ENCODE data around the gene ATP8A2.
"Not testable (repeated sequence)": the region's sequence is repeated elsewhere in the genome, so short reads cannot be mapped to it uniquely, and the experiment has no call there.

ATP8A2 gene

GRCh38 chr13:25351404-25351803 lies 20.4 kb upstream of the ATP8A2 start:
- in situ Hi-C loops (cut with MboI; ENCODE audit: low sequenced_read_pairs, unreplicated experiment) = no loop called here
- no peak for TF ChIP-seq CTCF (IDR thresholded peaks at IDR 0.05; ENCODE audit: borderline replicate concordance, control extremely low read depth, extremely low read depth, insufficient read depth, missing control alignments)

DNA sequence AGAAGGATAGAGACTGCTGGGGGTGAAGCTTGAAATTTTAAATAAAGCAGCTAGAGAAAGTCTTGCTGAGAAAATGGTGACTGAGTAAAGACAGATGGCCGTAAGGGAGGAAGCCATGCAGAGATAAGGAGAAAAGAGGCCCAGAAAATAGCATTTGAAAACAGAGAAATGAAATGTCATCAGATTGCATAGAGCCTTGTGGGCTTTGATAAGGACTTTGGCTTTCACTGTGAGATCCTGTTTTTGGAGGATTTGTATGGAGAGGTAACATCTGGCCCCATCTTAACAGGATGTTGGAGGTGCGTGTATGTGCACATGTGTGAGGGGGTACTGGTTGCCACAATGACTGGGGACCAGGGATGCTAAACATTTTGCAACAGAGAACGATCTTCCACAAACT lies 19.5 kb upstream of the ATP8A2 start:
- in situ Hi-C loops (cut with MboI; ENCODE audit: low sequenced_read_pairs, unreplicated experiment) = no loop called here
- no peak for TF ChIP-seq CTCF (IDR thresholded peaks at IDR 0.05; ENCODE audit: borderline replicate concordance, control extremely low read depth, extremely low read depth, insufficient read depth, missing control alignments)
- no peak for DNase-seq (ENCODE audit: low spot score)

More at GRCh38 chr13:25351404-25351803, 20.4 kb upstream of the ATP8A2 start:
- DNase-seq (ENCODE audit: low spot score) = no peak

DNA sequence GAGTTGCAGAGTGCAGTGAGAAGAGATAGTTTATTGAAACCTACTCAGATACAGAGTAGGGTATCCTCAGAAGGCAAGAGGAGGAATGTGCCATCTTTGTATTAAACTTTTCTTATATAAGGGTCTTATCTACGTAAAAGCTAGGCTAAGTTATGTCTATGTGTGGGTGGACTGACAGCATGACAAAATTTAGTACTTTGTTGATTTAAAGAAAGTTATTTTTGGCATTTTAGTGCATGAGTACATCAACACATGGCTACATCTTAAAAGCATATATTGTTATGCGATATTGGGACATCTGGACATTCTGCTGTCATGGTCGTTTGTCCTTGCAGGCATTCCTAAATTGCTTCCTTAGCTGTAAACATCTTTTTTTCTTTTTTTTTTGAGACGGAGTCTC lies 19.0 kb upstream of the ATP8A2 start:
- in situ Hi-C loops (cut with MboI; ENCODE audit: low sequenced_read_pairs, unreplicated experiment) = no loop called here
- TF ChIP-seq CTCF (IDR thresholded peaks at IDR 0.05; ENCODE audit: borderline replicate concordance, control extremely low read depth, extremely low read depth, insufficient read depth, missing control alignments) = no peak
- no peak for DNase-seq (ENCODE audit: low spot score)

- no peak for DNase-seq (ENCODE audit: low spot score)
- in situ Hi-C loops (cut with MboI; ENCODE audit: low sequenced_read_pairs, unreplicated experiment) = no loop called here
- TF ChIP-seq CTCF (IDR thresholded peaks at IDR 0.05; ENCODE audit: borderline replicate concordance, control extremely low read depth, extremely low read depth, insufficient read depth, missing control alignments) = no peak
Observed at GRCh38 chr13:25353344-25353743, 18.4 kb upstream of the ATP8A2 start.

GRCh38 chr13:25354377-25354776 lies 17.4 kb upstream of the ATP8A2 start:
- TF ChIP-seq CTCF (IDR thresholded peaks at IDR 0.05; ENCODE audit: borderline replicate concordance, control extremely low read depth, extremely low read depth, insufficient read depth, missing control alignments) = no peak
- in situ Hi-C loops (cut with MboI; ENCODE audit: low sequenced_read_pairs, unreplicated experiment) = no loop called here

DNA sequence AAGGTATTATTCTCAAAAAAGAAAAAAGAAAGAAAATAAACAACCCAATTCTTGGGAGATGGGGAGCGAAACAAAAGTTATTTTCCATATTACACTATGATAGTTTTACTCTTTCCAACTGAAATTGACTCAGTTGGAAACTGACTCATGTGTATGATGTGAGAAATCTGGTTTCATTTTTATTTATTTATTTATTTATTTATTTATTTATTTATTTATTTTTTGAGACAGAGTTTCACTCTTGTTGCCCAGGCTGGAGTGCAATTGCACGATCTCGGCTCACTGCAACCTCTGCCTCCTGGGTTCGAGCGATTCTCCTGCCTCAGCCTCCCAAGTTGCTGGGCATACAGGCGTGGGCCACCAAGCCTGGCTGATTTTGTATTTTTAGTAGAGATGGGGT lies 11.3 kb upstream of the ATP8A2 start:
- in situ Hi-C loops (cut with MboI; ENCODE audit: low sequenced_read_pairs, unreplicated experiment); DNase-seq (ENCODE audit: low spot score): not testable (repeated sequence)

More at GRCh38 chr13:25354377-25354776, 17.4 kb upstream of the ATP8A2 start:
- DNase-seq (ENCODE audit: low spot score) = no peak

DNA sequence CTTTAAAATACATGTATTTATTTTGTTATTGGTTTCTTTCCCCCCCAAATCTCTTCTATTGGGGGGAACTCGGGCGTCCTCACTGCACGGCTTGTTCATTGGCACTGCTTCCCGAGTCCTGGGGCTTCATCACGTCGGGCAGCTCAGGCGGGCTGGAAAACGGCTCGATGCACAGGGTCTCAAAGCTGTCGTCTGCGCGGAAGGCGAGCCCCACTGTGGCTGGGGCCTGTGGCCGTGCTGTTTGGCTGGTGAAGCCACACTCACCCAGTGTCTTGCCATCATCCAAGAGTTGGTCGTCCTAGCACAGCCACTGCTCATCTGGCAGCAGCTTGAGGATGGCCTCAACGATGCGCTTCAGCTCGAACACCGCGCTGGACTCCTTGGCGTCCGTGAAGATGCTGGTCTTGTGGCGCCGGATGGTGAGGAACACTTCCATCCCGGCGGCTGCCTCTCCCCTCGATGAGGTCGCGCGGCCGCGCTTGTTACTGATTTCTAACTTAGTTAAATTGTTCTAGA lies 6.0 kb upstream of the ATP8A2 start:
- no peak for DNase-seq (ENCODE audit: low spot score)
- in situ Hi-C loops (cut with MboI; ENCODE audit: low sequenced_read_pairs, unreplicated experiment) = no loop called here
- TF ChIP-seq CTCF (IDR thresholded peaks at IDR 0.05; ENCODE audit: borderline replicate concordance, control extremely low read depth, extremely low read depth, insufficient read depth, missing control alignments) = no peak
